KMS-11 (cell line): ENCODE data around the gene SORD.

Experiments used
- H2AFZ ChIP-seq: fragments of 200-600 bp; sonication (generic); 2 replicates; pipeline ENCODE4 v1.6.1; 2016; ENCODE audit warnings: antibody characterized with exemption, mixed run types, low read depth
- H3K27ac ChIP-seq: fragments of 200-600 bp; sonication (generic); 2 replicates; pipeline ENCODE4 v1.6.1; 2016; ENCODE audit warnings: mild to moderate bottlenecking, mixed run types
- H3K27me3 ChIP-seq: fragments of 200-600 bp; sonication (generic); 2 replicates; pipeline ENCODE4 v1.6.1; 2017; ENCODE audit warnings: mild to moderate bottlenecking, low read depth, mixed run types, moderate library complexity; ENCODE audit not compliant: insufficient read depth
- H3K36me3 ChIP-seq: fragments of 200-600 bp; sonication (generic); 2 replicates; pipeline ENCODE4 v1.6.1; 2017; ENCODE audit warnings: mild to moderate bottlenecking, mixed run types; ENCODE audit not compliant: insufficient read depth
- H3K4me1 ChIP-seq: fragments of 200-600 bp; sonication (generic); 2 replicates; pipeline ENCODE4 v1.6.1; 2016; ENCODE audit warnings: mild to moderate bottlenecking, low read depth, mixed run types; ENCODE audit not compliant: poor library complexity, severe bottlenecking
- H3K4me2 ChIP-seq: fragments of 200-600 bp; sonication (generic); 2 replicates; pipeline ENCODE4 v1.7.0; 2016; ENCODE audit warnings: mild to moderate bottlenecking, mixed run types
- H3K4me3 ChIP-seq: fragments of 200-600 bp; sonication (generic); IDR thresholded peaks from 2 replicates; pipeline ENCODE4 v1.6.1; 2017; ENCODE audit warnings: low read depth, low read length, mixed read lengths; ENCODE audit not compliant: insufficient read depth
- H3K79me2 ChIP-seq: fragments of 200-600 bp; sonication (generic); 2 replicates; pipeline ENCODE4 v1.6.1; 2016; ENCODE audit warnings: low read depth, mixed run types; ENCODE audit not compliant: insufficient read depth
- H3K9ac ChIP-seq: fragments of 200-600 bp; sonication (generic); 2 replicates; pipeline ENCODE4 v1.6.1; 2016; ENCODE audit warnings: mild to moderate bottlenecking, mixed run types
- H4K20me1 ChIP-seq: fragments of 200-600 bp; sonication (generic); 2 replicates; pipeline ENCODE4 v1.6.1; 2016; ENCODE audit warnings: mild to moderate bottlenecking, mixed run types; ENCODE audit not compliant: insufficient read depth
- CTCF ChIP-seq: fragments of 200-600 bp; sonication (generic); conservative IDR thresholded peaks from 2 replicates; pipeline ENCODE4 v1.6.1; 2017; ENCODE audit warnings: low read depth, mild to moderate bottlenecking, antibody characterized with exemption, low read length, moderate library complexity, mixed read lengths

SORD gene

GRCh38 chr15:45116482-45117307 is 93.7 kb downstream of the SORD start:
- no peak for TF ChIP-seq CTCF
- H3K4me1 ChIP-seq, result no peaks in the 10 kb centered on the region
- H3K27me3 ChIP-seq, result peaks cover 25% of the 10 kb centered on the region
- H3K4me3 ChIP-seq, result no peak overlapping the region
- H3K36me3 ChIP-seq, result no peaks in the 10 kb centered on the region
- no peak overlapping the region for H3K9ac ChIP-seq
- H3K79me2 ChIP-seq, result no peaks in the 10 kb centered on the region
- H3K27ac ChIP-seq, result no peak overlapping the region
- H4K20me1 ChIP-seq, result no peaks in the 10 kb centered on the region
- H3K4me2 ChIP-seq, result no peak overlapping the region
- H2AFZ ChIP-seq, result no peak overlapping the region

DNA sequence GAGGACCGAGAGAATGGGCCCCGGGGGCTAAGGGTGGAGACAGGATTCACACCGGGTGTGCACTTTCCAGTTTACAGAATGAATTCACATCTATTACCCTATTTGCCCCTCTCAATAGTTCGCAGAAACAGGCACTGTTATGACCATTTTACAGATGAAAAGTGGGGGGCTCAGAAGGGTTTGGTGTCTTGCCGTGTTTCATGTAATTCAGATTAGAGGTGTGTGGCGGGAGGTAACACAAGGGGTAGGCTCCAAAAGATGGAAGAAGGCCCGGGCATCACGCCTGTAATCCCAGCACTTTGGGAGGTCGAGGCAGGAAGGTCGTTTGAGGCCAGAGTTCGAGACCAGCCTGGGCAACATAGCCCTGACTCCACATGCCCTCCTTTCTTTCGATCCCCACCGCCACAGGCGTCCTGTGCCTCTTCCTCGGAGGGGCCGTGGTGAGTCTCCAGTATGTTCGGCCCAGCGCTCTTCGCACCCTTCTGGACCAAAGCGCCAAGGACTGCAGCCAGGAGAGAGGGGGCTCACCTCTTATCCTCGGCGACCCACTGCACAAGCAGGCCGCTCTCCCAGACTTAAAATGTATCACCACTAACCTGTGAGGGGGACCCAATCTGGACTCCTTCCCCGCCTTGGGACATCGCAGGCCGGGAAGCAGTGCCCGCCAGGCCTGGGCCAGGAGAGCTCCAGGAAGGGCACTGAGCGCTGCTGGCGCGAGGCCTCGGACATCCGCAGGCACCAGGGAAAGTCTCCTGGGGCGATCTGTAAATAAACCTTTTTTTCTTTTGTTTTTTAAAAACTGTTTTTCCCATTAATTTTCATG is 94.5 kb downstream of the SORD start:
- Histone ChIP-seq H3K4me1 (no peaks in the 10 kb centered on the region), H3K27ac (no peak overlapping the region), H3K79me2 (no peaks in the 10 kb centered on the region), H3K4me3 (no peak overlapping the region), H3K36me3 (no peaks in the 10 kb centered on the region), H3K9ac (no peak overlapping the region), H3K4me2 (peak overlapping the region; percentile 39; the same call in 1 of the 2 replicates), H4K20me1 (no peaks in the 10 kb centered on the region), H3K27me3 (peaks cover 25% of the 10 kb centered on the region), H2AFZ (peak overlapping the region; percentile 66; the same call in 1 of the 2 replicates)
- TF ChIP-seq CTCF, result no peak

DNA sequence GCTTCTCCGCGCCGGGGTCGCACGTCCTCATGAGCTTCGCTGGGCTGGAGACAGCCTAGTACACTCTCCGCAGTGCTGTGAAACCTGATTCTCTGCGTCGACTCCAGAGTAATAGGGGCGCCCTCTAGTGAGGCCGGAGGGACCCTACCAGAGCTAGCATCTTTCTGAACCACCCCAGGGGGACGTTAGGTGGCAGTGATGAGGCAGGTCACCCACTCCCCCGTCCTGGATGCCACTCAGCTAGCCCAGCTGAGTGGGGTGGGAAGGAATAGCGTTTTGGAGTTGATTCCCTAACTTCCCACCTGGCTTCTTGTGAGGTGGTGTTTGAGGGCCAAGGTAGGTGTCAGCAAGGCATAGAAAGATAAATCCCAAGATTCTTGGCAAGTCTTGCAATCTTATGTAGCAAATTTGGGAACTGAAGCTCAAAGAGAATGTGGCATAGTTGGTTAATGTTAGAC is 95.2 kb downstream of the SORD start:
- Histone ChIP-seq H3K79me2 (no peaks in the 10 kb centered on the region), H3K4me1 (no peaks in the 10 kb centered on the region), H3K27me3 (peaks cover 21% of the 10 kb centered on the region), H4K20me1 (no peaks in the 10 kb centered on the region), H3K36me3 (no peaks in the 10 kb centered on the region), H2AFZ (peak overlapping the region; percentile 66; the same call in 1 of the 2 replicates), H3K4me2 (peak overlapping the region; percentile 39; the same call in 1 of the 2 replicates), H3K9ac (no peak overlapping the region), H3K27ac (no peak overlapping the region), H3K4me3 (no peak overlapping the region)
- TF ChIP-seq CTCF, result peak; percentile 98

GRCh38 chr15:45118996-45119395 is 96.0 kb downstream of the SORD start:
- Histone ChIP-seq H3K36me3 (no peaks in the 10 kb centered on the region), H3K27me3 (peaks cover 13% of the 10 kb centered on the region), H3K4me1 (no peaks in the 10 kb centered on the region), H3K79me2 (no peaks in the 10 kb centered on the region), H3K9ac (no peak overlapping the region), H2AFZ (no peak overlapping the region), H4K20me1 (no peaks in the 10 kb centered on the region), H3K27ac (no peak overlapping the region), H3K4me2 (no peak overlapping the region), H3K4me3 (no peak overlapping the region)
- no peak for TF ChIP-seq CTCF
